ENCODE data around the gene TPI1. TPM values are rescaled to one million over a fixed set of nuclear protein-coding genes. Genes with fewer than 3 reads are reported as not detected.

The TPI1 gene
- total RNA-seq, 2 donors from 2014 or later, result 404 to 443 TPM

- intact Hi-C loops (cut with DNase I), result no loop called here
- 92% methylated on average over 11 of the region's 11 CpGs for WGBS
- no peaks in the 10 kb centered on the region for H3K4me1 ChIP-seq (replicated peaks)
- no peaks in the 10 kb centered on the region for H3K27me3 ChIP-seq (replicated peaks; ENCODE audit: insufficient read depth)
- no peak overlapping the region for H3K27ac ChIP-seq
- DNase-seq (ENCODE audit: low spot score), result no peak
- TF ChIP-seq POLR2A (IDR thresholded peaks at IDR 0.05) (no peak), POLR2AphosphoS5 (IDR thresholded peaks at IDR 0.05) (no peak), CTCF (IDR thresholded peaks at IDR 0.05) (no peak)
- H3K4me3 ChIP-seq, result no peak overlapping the region
- H3K9me3 ChIP-seq, result no peaks in the 10 kb centered on the region
- no peaks in the 10 kb centered on the region for H3K36me3 ChIP-seq
Measured at GRCh38 chr12:6916426-6917200, 49.3 kb downstream of the TPI1 start.

GRCh38 chr12:6917491-6918231, 50.3 kb downstream of the TPI1 start:
- H3K36me3 ChIP-seq, result no peaks in the 10 kb centered on the region
- no peak overlapping the region for H3K4me3 ChIP-seq
- H3K4me1 ChIP-seq (replicated peaks), result no peaks in the 10 kb centered on the region
- no peak overlapping the region for H3K27ac ChIP-seq
- TF ChIP-seq POLR2AphosphoS5 (IDR thresholded peaks at IDR 0.05) (no peak), CTCF (IDR thresholded peaks at IDR 0.05) (no peak)
- WGBS, result 89% methylated on average over 14 of the region's 14 CpGs
- no peak for DNase-seq (ENCODE audit: low spot score)
- no peaks in the 10 kb centered on the region for H3K27me3 ChIP-seq (replicated peaks; ENCODE audit: insufficient read depth)
- H3K9me3 ChIP-seq, result no peaks in the 10 kb centered on the region
- intact Hi-C loops (cut with DNase I), result no loop called here

GRCh38 chr12:6919588-6919987, 52.3 kb downstream of the TPI1 start:
- intact Hi-C loops (cut with DNase I), result no loop called here
- Histone ChIP-seq H3K27ac (no peak overlapping the region), H3K4me3 (no peak overlapping the region), H3K9me3 (no peaks in the 10 kb centered on the region), H3K27me3 (replicated peaks; ENCODE audit: insufficient read depth) (no peaks in the 10 kb centered on the region), H3K4me1 (replicated peaks) (peaks cover 3% of the 10 kb centered on the region), H3K36me3 (no peaks in the 10 kb centered on the region)
- DNase-seq (ENCODE audit: low spot score), result no peak
- 57% methylated on average over 7 of the region's 7 CpGs for WGBS
- no peak for TF ChIP-seq CTCF (IDR thresholded peaks at IDR 0.05)

Other genes with a start within 250 kb of the TPI1 start
- 1 to 10 TPM in 1 of 2 donors, under 1 TPM in 1; 0.59 to 1.9 TPM for gene LPAR5, start 231.6 kb upstream of the TPI1 start, total RNA-seq
- gene ACRBP, start 220.1 kb upstream of the TPI1 start, total RNA-seq, result 10 to 100 TPM in 1 of 2 donors, 1 to 10 TPM in 1; 2.3 to 49.6 TPM
- 10 to 100 TPM; 75.5 to 78.9 TPM for gene ING4, start 204.4 kb upstream of the TPI1 start, total RNA-seq
- 10 to 100 TPM; 42.9 to 68.6 TPM for gene ZNF384, start 178.2 kb upstream of the TPI1 start, total RNA-seq
- 1 to 10 TPM in 1 of 2 donors, not detected in 1; 3.1 TPM for gene PIANP, start 166.7 kb upstream of the TPI1 start, total RNA-seq
- 10 to 100 TPM; 92.0 to 92.6 TPM for gene COPS7A, start 143.5 kb upstream of the TPI1 start, total RNA-seq
- 100 to 1,000 TPM; 267 to 282 TPM for gene MLF2, start 114.4 kb upstream of the TPI1 start, total RNA-seq
- gene PTMS, start 101.2 kb upstream of the TPI1 start, total RNA-seq, result 100 to 1,000 TPM; 285 to 339 TPM
- gene LAG3, start 95.0 kb upstream of the TPI1 start, total RNA-seq, result 10 to 100 TPM in 1 of 2 donors, under 1 TPM in 1; 0.73 to 13.1 TPM
- gene CD4, start 78.0 kb upstream of the TPI1 start, total RNA-seq, result 1 to 10 TPM; 1.6 to 8.6 TPM
- 1 to 10 TPM; 4.3 to 4.4 TPM for gene GPR162, start 45.7 kb upstream of the TPI1 start, total RNA-seq
- gene P3H3, start 39.1 kb upstream of the TPI1 start, total RNA-seq, result 10 to 100 TPM; 25.7 to 28.8 TPM
- 1 to 10 TPM; 2.3 to 2.4 TPM for gene GNB3, start 26.6 kb upstream of the TPI1 start, total RNA-seq
- 10 to 100 TPM in 1 of 2 donors, 1 to 10 TPM in 1; 1.7 to 16.2 TPM for gene CDCA3, start 16.2 kb upstream of the TPI1 start, total RNA-seq
- gene USP5, start 15.4 kb upstream of the TPI1 start, total RNA-seq, result 10 to 100 TPM; 58.3 to 84.1 TPM
- 10 to 100 TPM; 12.7 to 23.5 TPM for gene SPSB2, start 5.8 kb downstream of the TPI1 start, total RNA-seq
- gene LRRC23, start 37.3 kb downstream of the TPI1 start, total RNA-seq, result 10 to 100 TPM; 15.9 to 25.3 TPM
- 10 to 100 TPM in 1 of 2 donors, 1 to 10 TPM in 1; 6.9 to 13.0 TPM for gene ENO2, start 47.0 kb downstream of the TPI1 start, total RNA-seq
- gene ATN1, start 60.4 kb downstream of the TPI1 start, total RNA-seq, result 100 to 1,000 TPM in 1 of 2 donors, 10 to 100 TPM in 1; 93.0 to 129 TPM
- not detected for gene RNU7-1, start 76.3 kb downstream of the TPI1 start, total RNA-seq
- gene C12orf57, start 76.5 kb downstream of the TPI1 start, total RNA-seq, result 100 to 1,000 TPM; 352 to 711 TPM
- gene PTPN6, start 83.8 kb downstream of the TPI1 start, total RNA-seq, result 10 to 100 TPM; 30.6 to 43.2 TPM
- 100 to 1,000 TPM; 177 to 230 TPM for gene PHB2, start 103.1 kb downstream of the TPI1 start, total RNA-seq
- gene EMG1, start 103.4 kb downstream of the TPI1 start, total RNA-seq, result 10 to 100 TPM; 37.7 to 46.3 TPM
- gene LPCAT3, start 150.9 kb downstream of the TPI1 start, total RNA-seq, result 10 to 100 TPM; 59.9 to 86.9 TPM
- 100 to 1,000 TPM in 1 of 2 donors, 10 to 100 TPM in 1; 52.7 to 176 TPM for gene C1S, start 193.2 kb downstream of the TPI1 start, total RNA-seq
- 100 to 1,000 TPM; 104 to 261 TPM for gene C1R, start 224.9 kb downstream of the TPI1 start, total RNA-seq
- 10 to 100 TPM; 48.2 to 86.2 TPM for gene C1RL, start 241.7 kb downstream of the TPI1 start, total RNA-seq

Data from prostate gland (tissue), 2 donors.